ENCODE data around the gene PAPPA. TPM values are rescaled to one million over a fixed set of nuclear protein-coding genes. Genes with fewer than 3 reads are reported as not detected.

The PAPPA gene
- polyA plus RNA-seq, 1 of the 3 experiments (the other 2 are of a cell fraction) = 44.5 TPM

- H3F3A ChIP-seq (replicated peaks; ENCODE audit: insufficient read depth) = peaks cover 14% of the 10 kb centered on the region
- no peak overlapping the region for H3K27ac ChIP-seq (ENCODE audit: low read depth in 2 of 2, low read length in 1 of 2)
- no peaks in the 10 kb centered on the region for H3K27me3 ChIP-seq (ENCODE audit: insufficient read depth)
- WGBS (ENCODE audit: low lambda C conversion rate) = 87% methylated on average over 7 of the region's 7 CpGs
- CTCF ChIA-PET = interaction anchor here (0.5 kb wide), 1 partner anchor 237 kb away, joined by 3 read pairs; the partner anchor contains the start of gene PAPPA
- H3K4me1 ChIP-seq (ENCODE audit: control insufficient read depth in 1 of 2, insufficient read depth in 2 of 2, low read depth in 1 of 2, low read length in 1 of 2) = no peaks in the 10 kb centered on the region
- H3K9me2 ChIP-seq = no peaks in the 10 kb centered on the region
- H3K9ac ChIP-seq = no peak overlapping the region
- peaks cover 58 to 80% of the 10 kb centered on the region in 2 experiments for H3K36me3 ChIP-seq (replicated peaks in 1 of 2; ENCODE audit: control insufficient read depth in 1 of 2, insufficient read depth in 2 of 2, low read length in 1 of 2)
- no peaks in the 10 kb centered on the region; the same call in 1 of the 2 replicates for H4K20me1 ChIP-seq (ENCODE audit: insufficient read depth)
- no peak overlapping the region for H2AFZ ChIP-seq (ENCODE audit: low read depth)
- H3K79me2 ChIP-seq (ENCODE audit: insufficient read depth) = no peaks in the 10 kb centered on the region
- DNase-seq = no peak
- TF ChIP-seq MEF2A (IDR thresholded peaks at IDR 0.05; ENCODE audit: borderline replicate concordance, low read depth) = no peak
- no peak for TF ChIP-seq MXI1 (IDR thresholded peaks at IDR 0.05; ENCODE audit: low read depth, low read length)
- no peak for TF ChIP-seq EZH2phosphoT487 (IDR thresholded peaks at IDR 0.05; ENCODE audit: borderline replicate concordance, low read depth)
- TF ChIP-seq TAF1 (IDR thresholded peaks at IDR 0.05; ENCODE audit: borderline replicate concordance, low read depth, low read length) = no peak
- TF ChIP-seq, protein P1, sequence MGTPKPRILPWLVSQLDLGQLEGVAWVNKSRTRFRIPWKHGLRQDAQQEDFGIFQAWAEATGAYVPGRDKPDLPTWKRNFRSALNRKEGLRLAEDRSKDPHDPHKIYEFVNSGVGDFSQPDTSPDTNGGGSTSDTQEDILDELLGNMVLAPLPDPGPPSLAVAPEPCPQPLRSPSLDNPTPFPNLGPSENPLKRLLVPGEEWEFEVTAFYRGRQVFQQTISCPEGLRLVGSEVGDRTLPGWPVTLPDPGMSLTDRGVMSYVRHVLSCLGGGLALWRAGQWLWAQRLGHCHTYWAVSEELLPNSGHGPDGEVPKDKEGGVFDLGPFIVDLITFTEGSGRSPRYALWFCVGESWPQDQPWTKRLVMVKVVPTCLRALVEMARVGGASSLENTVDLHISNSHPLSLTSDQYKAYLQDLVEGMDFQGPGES (IDR thresholded peaks at IDR 0.05; ENCODE audit: low read depth, low read length) = no peak
- TF ChIP-seq CHD2 (IDR thresholded peaks at IDR 0.05; ENCODE audit: low read length, partially characterized antibody) = no peak
- no peak for TF ChIP-seq GABPA (IDR thresholded peaks at IDR 0.05; ENCODE audit: low read depth)
- no peak for TF ChIP-seq YY1 (IDR thresholded peaks at IDR 0.05; ENCODE audit: low read depth)
- TF ChIP-seq, protein P2, sequence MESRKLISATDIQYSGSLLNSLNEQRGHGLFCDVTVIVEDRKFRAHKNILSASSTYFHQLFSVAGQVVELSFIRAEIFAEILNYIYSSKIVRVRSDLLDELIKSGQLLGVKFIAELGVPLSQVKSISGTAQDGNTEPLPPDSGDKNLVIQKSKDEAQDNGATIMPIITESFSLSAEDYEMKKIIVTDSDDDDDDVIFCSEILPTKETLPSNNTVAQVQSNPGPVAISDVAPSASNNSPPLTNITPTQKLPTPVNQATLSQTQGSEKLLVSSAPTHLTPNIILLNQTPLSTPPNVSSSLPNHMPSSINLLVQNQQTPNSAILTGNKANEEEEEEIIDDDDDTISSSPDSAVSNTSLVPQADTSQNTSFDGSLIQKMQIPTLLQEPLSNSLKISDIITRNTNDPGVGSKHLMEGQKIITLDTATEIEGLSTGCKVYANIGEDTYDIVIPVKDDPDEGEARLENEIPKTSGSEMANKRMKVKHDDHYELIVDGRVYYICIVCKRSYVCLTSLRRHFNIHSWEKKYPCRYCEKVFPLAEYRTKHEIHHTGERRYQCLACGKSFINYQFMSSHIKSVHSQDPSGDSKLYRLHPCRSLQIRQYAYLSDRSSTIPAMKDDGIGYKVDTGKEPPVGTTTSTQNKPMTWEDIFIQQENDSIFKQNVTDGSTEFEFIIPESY (IDR thresholded peaks at IDR 0.05; ENCODE audit: borderline replicate concordance, low read depth) = no peak
- no peak for TF ChIP-seq ELF1 (IDR thresholded peaks at IDR 0.05)
- TF ChIP-seq, protein P3, sequence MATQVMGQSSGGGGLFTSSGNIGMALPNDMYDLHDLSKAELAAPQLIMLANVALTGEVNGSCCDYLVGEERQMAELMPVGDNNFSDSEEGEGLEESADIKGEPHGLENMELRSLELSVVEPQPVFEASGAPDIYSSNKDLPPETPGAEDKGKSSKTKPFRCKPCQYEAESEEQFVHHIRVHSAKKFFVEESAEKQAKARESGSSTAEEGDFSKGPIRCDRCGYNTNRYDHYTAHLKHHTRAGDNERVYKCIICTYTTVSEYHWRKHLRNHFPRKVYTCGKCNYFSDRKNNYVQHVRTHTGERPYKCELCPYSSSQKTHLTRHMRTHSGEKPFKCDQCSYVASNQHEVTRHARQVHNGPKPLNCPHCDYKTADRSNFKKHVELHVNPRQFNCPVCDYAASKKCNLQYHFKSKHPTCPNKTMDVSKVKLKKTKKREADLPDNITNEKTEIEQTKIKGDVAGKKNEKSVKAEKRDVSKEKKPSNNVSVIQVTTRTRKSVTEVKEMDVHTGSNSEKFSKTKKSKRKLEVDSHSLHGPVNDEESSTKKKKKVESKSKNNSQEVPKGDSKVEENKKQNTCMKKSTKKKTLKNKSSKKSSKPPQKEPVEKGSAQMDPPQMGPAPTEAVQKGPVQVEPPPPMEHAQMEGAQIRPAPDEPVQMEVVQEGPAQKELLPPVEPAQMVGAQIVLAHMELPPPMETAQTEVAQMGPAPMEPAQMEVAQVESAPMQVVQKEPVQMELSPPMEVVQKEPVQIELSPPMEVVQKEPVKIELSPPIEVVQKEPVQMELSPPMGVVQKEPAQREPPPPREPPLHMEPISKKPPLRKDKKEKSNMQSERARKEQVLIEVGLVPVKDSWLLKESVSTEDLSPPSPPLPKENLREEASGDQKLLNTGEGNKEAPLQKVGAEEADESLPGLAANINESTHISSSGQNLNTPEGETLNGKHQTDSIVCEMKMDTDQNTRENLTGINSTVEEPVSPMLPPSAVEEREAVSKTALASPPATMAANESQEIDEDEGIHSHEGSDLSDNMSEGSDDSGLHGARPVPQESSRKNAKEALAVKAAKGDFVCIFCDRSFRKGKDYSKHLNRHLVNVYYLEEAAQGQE (IDR thresholded peaks at IDR 0.05; ENCODE audit: low read depth, low read length) = no peak
- no peak for TF ChIP-seq JUND (IDR thresholded peaks at IDR 0.05)
- no peak for TF ChIP-seq SMC3 (IDR thresholded peaks at IDR 0.05; ENCODE audit: low read depth, low read length)
- no peak for TF ChIP-seq TCF12 (IDR thresholded peaks at IDR 0.05)
- no peak for TF ChIP-seq RCOR1 (IDR thresholded peaks at IDR 0.05; ENCODE audit: low read length)
- TF ChIP-seq RXRA (IDR thresholded peaks at IDR 0.05; ENCODE audit: borderline replicate concordance, low read depth) = no peak
- TF ChIP-seq FOSL2 (IDR thresholded peaks at IDR 0.05; ENCODE audit: borderline replicate concordance, low read depth) = no peak
- no peak for TF ChIP-seq RAD21 (IDR thresholded peaks at IDR 0.05; ENCODE audit: low read length)
- no peak for TF ChIP-seq RFX5 (IDR thresholded peaks at IDR 0.05; ENCODE audit: low read length)
- TF ChIP-seq NRF1 (IDR thresholded peaks at IDR 0.05; ENCODE audit: low read depth, low read length) = no peak
- POLR2A ChIA-PET = no interaction called here
- no peak overlapping the region for H3K4me3 ChIP-seq (ENCODE audit: low read depth in 2 of 2, low read length in 1 of 2)
- H3K4me2 ChIP-seq = no peak overlapping the region
- no peaks in the 10 kb centered on the region for H3K9me3 ChIP-seq
Measured at GRCh38 chr9:116390303-116391228, 237.0 kb downstream of the PAPPA start.
